K562 treated with DMSO at 1 percent for 12 hours (cell line): ENCODE measurements around the gene GALNT2. TPM values are rescaled to one million over a fixed set of nuclear protein-coding genes. Genes with fewer than 3 reads are reported as not detected.

Source experiments
- total RNA-seq: library from RNA; unstranded; fragments of 300-600 nt; gene quantifications from 2 replicates; pipeline ENCODE4 v1.2.3, GENCODE V29; 2022; ENCODE audit not compliant: insufficient read depth

Gene GALNT2
- total RNA-seq, result 33.8 and 70.2 TPM in 2 replicates

GRCh38 chr1:230066466-230067404 lies at the start of gene GALNT2:
GALNT2 (plus strand) TSS chr1:230067238; CDS start chr1:230067281, 43 bp downstream.

